HAP-1 (cell line): ENCODE results near the gene PITPNM3.

Experiments
- DNase-seq, 2 experiments: peaks; one replicate each; pipeline ENCODE4 v3.0.0-alpha.2; 2016 to 2020; ENCODE audit warnings: low spot score in 2 of 2
- H3K27me3 ChIP-seq: fragments of 250-450 bp; sonication (Bioruptor Pico); 2 replicates; pipeline ENCODE4 v1.5.1; 2020; ENCODE audit warnings: low read depth, mild to moderate bottlenecking, moderate library complexity
- H3K36me3 ChIP-seq: fragments of 250-450 bp; sonication (Bioruptor Pico); replicated peaks from 2 replicates; pipeline ENCODE4 v1.5.1; 2020; ENCODE audit warnings: mild to moderate bottlenecking
- H3K4me1 ChIP-seq: fragments of 250-450 bp; sonication (Bioruptor Pico); 2 replicates; pipeline ENCODE4 v1.5.1; 2020; ENCODE audit warnings: mild to moderate bottlenecking
- H3K4me3 ChIP-seq: fragments of 250-450 bp; sonication (Bioruptor Pico); 2 replicates; pipeline ENCODE4 v1.5.1; 2020; ENCODE audit warnings: mild to moderate bottlenecking, moderate library complexity
- H3K9me3 ChIP-seq: fragments of 250-450 bp; sonication (Bioruptor Pico); 2 replicates; pipeline ENCODE4 v1.5.1; 2020; ENCODE audit warnings: mild to moderate bottlenecking, moderate library complexity
- in situ Hi-C: fragments of 300-500 bp; cut with MboI; formaldehyde crosslinking; loops from 3 replicates; pipeline ENCODE4 v1.14.3; 2020; ENCODE audit warnings: low sequenced_read_pairs, inconsistent platforms, mixed read lengths

PITPNM3 gene

GRCh38 chr17:6551869-6552531, 4.4 kb downstream of the PITPNM3 start:
- Histone ChIP-seq H3K9me3 (no peaks in the 10 kb centered on the region), H3K4me3 (no peak overlapping the region), H3K36me3 (no peaks in the 10 kb centered on the region), H3K27me3 (peaks cover 20% of the 10 kb centered on the region), H3K4me1 (no peaks in the 10 kb centered on the region)
- DNase-seq: no peak
- in situ Hi-C loops: no loop called here

- Histone ChIP-seq H3K27me3 (peaks cover 18% of the 10 kb centered on the region), H3K4me1 (no peaks in the 10 kb centered on the region), H3K9me3 (no peaks in the 10 kb centered on the region), H3K36me3 (no peaks in the 10 kb centered on the region), H3K4me3 (no peak overlapping the region)
- DNase-seq: no peak
- in situ Hi-C loops: no loop called here
These were observed 5.0 kb downstream of the PITPNM3 start for GRCh38 chr17:6551356-6551755.

GRCh38 chr17:6549384-6550036, 6.8 kb downstream of the PITPNM3 start:
- DNase-seq: no peak
- H3K4me3 ChIP-seq: no peak overlapping the region
- in situ Hi-C loops: no loop called here
- H3K36me3 ChIP-seq: no peaks in the 10 kb centered on the region
- no peaks in the 10 kb centered on the region for H3K9me3 ChIP-seq
- peaks cover 1% of the 10 kb centered on the region for H3K27me3 ChIP-seq
- H3K4me1 ChIP-seq: no peaks in the 10 kb centered on the region

GRCh38 chr17:6548578-6549330, 7.6 kb downstream of the PITPNM3 start:
- H3K4me3 ChIP-seq: no peak overlapping the region
- no peaks in the 10 kb centered on the region for H3K36me3 ChIP-seq
- in situ Hi-C loops: no loop called here
- DNase-seq: no peak
- H3K9me3 ChIP-seq: no peaks in the 10 kb centered on the region
- no peaks in the 10 kb centered on the region for H3K27me3 ChIP-seq
- no peaks in the 10 kb centered on the region for H3K4me1 ChIP-seq

- DNase-seq: no peak
- Histone ChIP-seq H3K9me3 (no peaks in the 10 kb centered on the region), H3K27me3 (no peaks in the 10 kb centered on the region), H3K4me1 (no peaks in the 10 kb centered on the region), H3K4me3 (no peak overlapping the region), H3K36me3 (no peaks in the 10 kb centered on the region)
- in situ Hi-C loops: no loop called here
These were observed 8.3 kb downstream of the PITPNM3 start for GRCh38 chr17:6548034-6548433.

GRCh38 chr17:6547336-6547735, 9.0 kb downstream of the PITPNM3 start:
- DNase-seq: no peak
- H3K4me1 ChIP-seq: no peaks in the 10 kb centered on the region
- in situ Hi-C loops: no loop called here
- H3K4me3 ChIP-seq: no peak overlapping the region
- H3K27me3 ChIP-seq: no peaks in the 10 kb centered on the region
- no peaks in the 10 kb centered on the region for H3K9me3 ChIP-seq
- no peaks in the 10 kb centered on the region for H3K36me3 ChIP-seq

- H3K27me3 ChIP-seq: no peaks in the 10 kb centered on the region
- no peak overlapping the region for H3K4me3 ChIP-seq
- in situ Hi-C loops: no loop called here
- no peaks in the 10 kb centered on the region for H3K36me3 ChIP-seq
- H3K4me1 ChIP-seq: no peaks in the 10 kb centered on the region
- no peak for DNase-seq
- no peaks in the 10 kb centered on the region for H3K9me3 ChIP-seq
These were observed 10.2 kb downstream of the PITPNM3 start for GRCh38 chr17:6546069-6546718.

GRCh38 chr17:6545291-6545690, 11.1 kb downstream of the PITPNM3 start:
- in situ Hi-C loops: no loop called here

GRCh38 chr17:6544011-6544370, 12.4 kb downstream of the PITPNM3 start:
- Histone ChIP-seq H3K36me3 (no peaks in the 10 kb centered on the region), H3K4me3 (no peak overlapping the region), H3K4me1 (no peaks in the 10 kb centered on the region), H3K27me3 (no peaks in the 10 kb centered on the region), H3K9me3 (no peaks in the 10 kb centered on the region)
- in situ Hi-C loops: no loop called here
- no peak for DNase-seq

More at GRCh38 chr17:6545291-6545690, 11.1 kb downstream of the PITPNM3 start:
- H3K9me3 ChIP-seq: no peaks in the 10 kb centered on the region
- no peaks in the 10 kb centered on the region for H3K4me1 ChIP-seq
- no peaks in the 10 kb centered on the region for H3K36me3 ChIP-seq
- H3K4me3 ChIP-seq: no peak overlapping the region
- DNase-seq: no peak
- no peaks in the 10 kb centered on the region for H3K27me3 ChIP-seq

GRCh38 chr17:6543079-6544010, 13.0 kb downstream of the PITPNM3 start:
- in situ Hi-C loops: no loop called here
- no peaks in the 10 kb centered on the region for H3K9me3 ChIP-seq
- no peaks in the 10 kb centered on the region for H3K4me1 ChIP-seq
- H3K4me3 ChIP-seq: no peak overlapping the region
- no peak for DNase-seq
- no peaks in the 10 kb centered on the region for H3K36me3 ChIP-seq
- no peaks in the 10 kb centered on the region for H3K27me3 ChIP-seq

GRCh38 chr17:6542577-6542976, 13.8 kb downstream of the PITPNM3 start:
- no peaks in the 10 kb centered on the region for H3K36me3 ChIP-seq
- in situ Hi-C loops: no loop called here
- no peak overlapping the region for H3K4me3 ChIP-seq
- H3K4me1 ChIP-seq: no peaks in the 10 kb centered on the region
- DNase-seq: no peak
- H3K27me3 ChIP-seq: no peaks in the 10 kb centered on the region
- H3K9me3 ChIP-seq: no peaks in the 10 kb centered on the region

- Histone ChIP-seq H3K4me1 (no peaks in the 10 kb centered on the region), H3K4me3 (no peak overlapping the region), H3K27me3 (no peaks in the 10 kb centered on the region), H3K9me3 (no peaks in the 10 kb centered on the region), H3K36me3 (no peaks in the 10 kb centered on the region)
- in situ Hi-C loops: no loop called here
- DNase-seq: no peak
These were observed 14.5 kb downstream of the PITPNM3 start for GRCh38 chr17:6541886-6542285.

GRCh38 chr17:6539871-6540270, 16.5 kb downstream of the PITPNM3 start:
- Histone ChIP-seq H3K36me3 (no peaks in the 10 kb centered on the region), H3K4me1 (no peaks in the 10 kb centered on the region), H3K9me3 (no peaks in the 10 kb centered on the region), H3K4me3 (no peak overlapping the region), H3K27me3 (no peaks in the 10 kb centered on the region)
- in situ Hi-C loops: no loop called here
- no peak for DNase-seq
